ENCODE data around the gene RPL32. TPM values are rescaled to one million over a fixed set of nuclear protein-coding genes. Genes with fewer than 3 reads are reported as not detected.
"Not testable (repeated sequence)": the region's sequence is repeated elsewhere in the genome, so short reads cannot be mapped to it uniquely, and the experiment has no call there.

The RPL32 gene
- total RNA-seq, 1 donor from 2014 or later: 1,417 TPM

GRCh38 chr3:12791430-12791829 lies 49.9 kb downstream of the RPL32 start:
- DNase-seq (ENCODE audit: low spot score): no peak
- ATAC-seq: no peak

DNA sequence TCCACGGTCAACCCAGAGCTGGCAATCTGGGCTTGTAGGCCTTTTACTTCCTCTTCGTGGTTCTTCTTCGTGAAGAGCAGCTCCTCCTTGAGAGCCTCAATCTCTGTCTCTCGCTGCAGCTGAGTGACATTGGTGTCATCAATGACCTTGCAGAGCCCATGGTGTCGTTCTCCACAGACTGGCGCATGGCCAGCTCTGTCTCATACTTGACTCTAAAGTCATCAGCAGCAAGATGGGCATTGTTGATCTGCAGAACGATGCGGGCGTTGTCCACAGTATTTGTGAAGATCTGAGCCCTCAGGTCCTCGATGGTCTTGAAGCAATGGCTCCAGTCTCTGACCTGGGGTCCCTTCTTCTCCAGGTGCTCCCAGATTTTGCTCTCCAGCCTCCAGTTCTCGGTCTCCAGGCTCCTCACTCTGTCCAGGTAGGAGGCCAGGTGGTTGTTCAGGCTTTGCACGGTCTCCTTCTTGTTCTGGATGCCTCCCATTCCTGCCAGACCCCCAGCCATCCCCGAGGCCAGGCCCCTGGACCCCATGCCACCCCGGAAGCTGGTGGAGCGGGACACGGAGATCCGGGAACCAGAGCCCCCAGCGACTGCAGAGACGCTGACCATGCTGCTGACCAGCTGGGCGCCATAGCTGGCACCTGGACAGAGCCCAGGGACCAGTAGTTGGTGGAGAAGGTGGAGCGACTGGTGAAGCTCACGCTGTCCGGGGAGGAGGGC lies 53.2 kb downstream of the RPL32 start:
- ATAC-seq; DNase-seq (ENCODE audit: low spot score); intact Hi-C loops (cut with DNase I): not testable (repeated sequence)

More at GRCh38 chr3:12791430-12791829, 49.9 kb downstream of the RPL32 start:
- intact Hi-C loops (cut with DNase I): no loop called here

DNA sequence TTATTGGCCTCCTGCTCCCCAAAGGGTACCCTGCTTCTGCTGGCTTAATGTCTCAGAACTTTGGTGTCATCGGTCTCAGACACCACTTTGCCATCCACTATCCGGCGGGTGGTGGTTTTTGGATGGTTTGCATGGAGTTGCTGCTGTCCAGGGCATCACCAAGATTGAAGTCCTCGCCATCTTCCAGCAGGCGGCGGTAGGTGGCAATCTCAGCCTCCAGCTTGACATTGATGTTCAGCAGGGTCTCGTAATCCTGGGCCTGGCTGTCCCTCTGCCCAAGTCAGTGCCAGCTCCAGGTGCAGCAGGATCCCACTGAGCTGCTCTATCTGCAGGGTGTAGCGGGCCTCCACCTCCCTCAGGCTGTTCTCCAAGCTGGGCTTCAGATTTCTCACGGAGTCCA lies 54.0 kb downstream of the RPL32 start:
- intact Hi-C loops (cut with DNase I); ATAC-seq; DNase-seq (ENCODE audit: low spot score): not testable (repeated sequence)

GRCh38 chr3:12785096-12785495 lies 56.3 kb downstream of the RPL32 start:
- no peak for DNase-seq (ENCODE audit: low spot score)
- intact Hi-C loops (cut with DNase I): no loop called here
- no peak for ATAC-seq

Other genes starting within 250 kb of the RPL32 start
- gene RAF1, start 177.4 kb downstream of the RPL32 start, total RNA-seq: 90.5 TPM
- not detected for gene TMEM40, start 82.3 kb downstream of the RPL32 start, total RNA-seq
- gene CAND2, start 44.9 kb downstream of the RPL32 start, total RNA-seq: 16.8 TPM
- 77.5 TPM for gene IQSEC1, start 231.9 kb upstream of the RPL32 start, total RNA-seq

Measured in sciatic nerve (tissue), 2 donors.